Peyer's patch (tissue), 4 donors: ENCODE measurements around the gene BCAS1. TPM values are rescaled to one million over a fixed set of nuclear protein-coding genes. Genes with fewer than 3 reads are reported as not detected.

Experiments
- DNase-seq, 3 donors: peaks; one replicate each; pipeline ENCODE4 v3.0.0-alpha.2; 2017 to 2019
- H3K27ac ChIP-seq, 4 donors: fragments of 200-600 bp; sonication (generic); one replicate each; pipeline ENCODE4 v1.5.1; 2016 to 2019
- H3K27me3 ChIP-seq, 2 donors: fragments of 200-600 bp; sonication (generic); one replicate each; pipeline ENCODE4 v1.5.1; 2019
- H3K36me3 ChIP-seq, 3 donors: fragments of 200-600 bp; sonication (generic); one replicate each; pipeline ENCODE4 v1.5.1; 2016 to 2019
- H3K4me1 ChIP-seq, 4 donors: fragments of 200-600 bp; sonication (generic); one replicate each; pipeline ENCODE4 v1.5.1; 2016 to 2019
- H3K4me3 ChIP-seq, 4 donors: fragments of 200-600 bp; sonication (generic); 1 replicate in 3 of 4; 2 replicates in 1 of 4; pipeline ENCODE4 v1.5.1; 2016 to 2019; ENCODE audit warnings: mild to moderate bottlenecking in 1 of 4
- H3K9me3 ChIP-seq, 4 donors: fragments of 200-600 bp; sonication (generic); one replicate each; pipeline ENCODE4 v1.5.1; 2016 to 2019; ENCODE audit warnings: mild to moderate bottlenecking in 1 of 4
- POLR2A ChIP-seq, 2 donors: fragments of 450-650 bp; IDR thresholded peaks; one replicate each; pipeline ENCODE4 v1.5.1; 2017; ENCODE audit warnings: antibody characterized with exemption in 2 of 2, mild to moderate bottlenecking in 2 of 2, moderate library complexity in 2 of 2
- total RNA-seq, 4 donors: library from RNA; depleted of rRNA; stranded (reverse); fragments of >200 nt; gene quantifications; one replicate each; pipeline ENCODE4 v1.1.0, GENCODE V29; 2016
- TF ChIP-seq, protein P1 (sequence below), 6 experiments: fragments of 450-650 bp in 4 of 6; fragments of 200-600 bp in 2 of 6; sonication (generic) in 1 of 6; IDR thresholded peaks; one replicate each; pipeline ENCODE4 v1.5.1; 2017 to 2019; ENCODE audit warnings: antibody characterized with exemption in 6 of 6, mild to moderate bottlenecking in 3 of 6, moderate library complexity in 1 of 6

BCAS1 gene
- total RNA-seq, 4 donors from 2014 or later, result 21.5 to 58.1 (median 43.2) TPM

DNA sequence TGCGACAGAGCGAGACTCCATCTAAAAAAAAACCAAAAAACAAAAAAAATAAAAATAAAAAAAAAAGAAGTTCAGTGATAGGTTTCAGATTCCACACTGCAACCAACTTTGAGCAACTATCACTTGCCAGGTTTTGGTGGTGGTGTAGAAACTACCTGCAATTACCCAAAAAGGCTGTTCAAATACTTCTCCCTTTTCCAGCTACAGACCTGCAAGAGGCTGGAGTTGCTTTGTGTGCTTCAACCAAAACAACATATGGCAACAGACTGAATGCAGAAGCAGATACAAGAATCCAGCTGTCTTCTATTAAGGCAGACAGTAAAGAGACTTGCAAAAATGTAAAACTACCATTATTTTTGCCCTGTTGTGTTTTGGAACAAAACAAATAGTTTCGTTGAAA is 9.3 kb upstream of the BCAS1 start:
- Histone ChIP-seq H3K4me3 (no peak overlapping the region), H3K36me3 (no peaks in the 10 kb centered on the region), H3K9me3 (no peaks in the 10 kb centered on the region), H3K4me1 (no peaks in the 10 kb centered on the region), H3K27me3 (no peaks in the 10 kb centered on the region), H3K27ac (no peak overlapping the region)
- DNase-seq, result no peak
- TF ChIP-seq POLR2A (IDR thresholded peaks at IDR 0.05), result no peak

- TF ChIP-seq, protein P1, sequence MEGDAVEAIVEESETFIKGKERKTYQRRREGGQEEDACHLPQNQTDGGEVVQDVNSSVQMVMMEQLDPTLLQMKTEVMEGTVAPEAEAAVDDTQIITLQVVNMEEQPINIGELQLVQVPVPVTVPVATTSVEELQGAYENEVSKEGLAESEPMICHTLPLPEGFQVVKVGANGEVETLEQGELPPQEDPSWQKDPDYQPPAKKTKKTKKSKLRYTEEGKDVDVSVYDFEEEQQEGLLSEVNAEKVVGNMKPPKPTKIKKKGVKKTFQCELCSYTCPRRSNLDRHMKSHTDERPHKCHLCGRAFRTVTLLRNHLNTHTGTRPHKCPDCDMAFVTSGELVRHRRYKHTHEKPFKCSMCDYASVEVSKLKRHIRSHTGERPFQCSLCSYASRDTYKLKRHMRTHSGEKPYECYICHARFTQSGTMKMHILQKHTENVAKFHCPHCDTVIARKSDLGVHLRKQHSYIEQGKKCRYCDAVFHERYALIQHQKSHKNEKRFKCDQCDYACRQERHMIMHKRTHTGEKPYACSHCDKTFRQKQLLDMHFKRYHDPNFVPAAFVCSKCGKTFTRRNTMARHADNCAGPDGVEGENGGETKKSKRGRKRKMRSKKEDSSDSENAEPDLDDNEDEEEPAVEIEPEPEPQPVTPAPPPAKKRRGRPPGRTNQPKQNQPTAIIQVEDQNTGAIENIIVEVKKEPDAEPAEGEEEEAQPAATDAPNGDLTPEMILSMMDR (IDR thresholded peaks at IDR 0.05), result no peak
- TF ChIP-seq POLR2A (IDR thresholded peaks at IDR 0.05), result no peak
- H3K36me3 ChIP-seq, result no peaks in the 10 kb centered on the region
- H3K4me1 ChIP-seq, result no peaks in the 10 kb centered on the region
- H3K27ac ChIP-seq, result no peak overlapping the region
- DNase-seq, result peak in 2 of 3 donors; percentile 18 to 54
- no peaks in the 10 kb centered on the region for H3K9me3 ChIP-seq
- no peak overlapping the region for H3K4me3 ChIP-seq
- H3K27me3 ChIP-seq, result no peaks in the 10 kb centered on the region
Observed at GRCh38 chr20:54078296-54078984, 8.0 kb upstream of the BCAS1 start.

DNA sequence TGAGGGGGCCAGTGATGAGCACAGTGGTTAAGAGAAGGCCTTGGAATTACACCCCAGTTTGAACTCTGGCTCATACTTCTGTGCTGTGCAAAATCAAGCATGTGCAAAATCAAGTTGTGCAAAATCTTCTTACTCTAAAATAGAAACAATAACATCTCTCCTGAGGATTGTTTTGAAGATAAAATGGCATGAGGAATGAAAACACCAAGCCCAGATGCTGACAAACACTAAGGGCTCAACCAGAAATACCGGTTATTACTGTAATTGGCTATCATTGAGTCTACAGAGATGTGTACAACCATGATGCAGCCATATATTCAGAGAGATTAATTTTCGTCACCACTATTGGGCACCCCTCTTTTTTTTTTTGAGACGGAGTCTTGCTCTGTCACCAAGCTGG is 5.9 kb upstream of the BCAS1 start:
- no peak for TF ChIP-seq POLR2A (IDR thresholded peaks at IDR 0.05)
- TF ChIP-seq, protein P1 (IDR thresholded peaks at IDR 0.05), result no peak
- no peaks in the 10 kb centered on the region for H3K36me3 ChIP-seq

DNA sequence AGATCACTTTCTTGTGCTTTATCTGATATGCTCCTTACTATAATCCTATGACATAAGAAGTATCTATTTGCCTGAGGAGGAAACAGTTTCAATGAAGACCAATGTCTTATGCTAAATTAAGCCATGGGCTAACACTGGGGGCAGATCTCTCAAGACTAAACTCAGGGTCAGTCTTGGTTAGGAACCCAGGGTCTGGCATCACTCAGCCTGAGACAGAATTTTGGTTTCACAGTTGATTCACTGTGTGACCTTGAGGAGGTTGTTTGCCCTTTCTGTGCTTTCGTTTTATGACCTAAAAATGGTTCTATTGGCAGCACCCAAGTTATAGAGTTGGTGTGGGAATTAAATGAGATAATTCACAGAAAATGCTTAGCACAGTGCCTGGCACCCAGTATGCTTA is 4.9 kb upstream of the BCAS1 start:
- TF ChIP-seq POLR2A (IDR thresholded peaks at IDR 0.05), result no peak
- TF ChIP-seq, protein P1 (IDR thresholded peaks at IDR 0.05), result no peak
- Histone ChIP-seq H3K36me3 (no peaks in the 10 kb centered on the region), H3K27ac (no peak overlapping the region), H3K27me3 (no peaks in the 10 kb centered on the region), H3K9me3 (no peaks in the 10 kb centered on the region), H3K4me1 (no peaks in the 10 kb centered on the region), H3K4me3 (no peak overlapping the region)
- no peak for DNase-seq

More for the DNA sequence above, 5.9 kb upstream of the BCAS1 start:
- Histone ChIP-seq H3K9me3 (no peaks in the 10 kb centered on the region), H3K27ac (no peak overlapping the region), H3K4me3 (no peak overlapping the region), H3K27me3 (no peaks in the 10 kb centered on the region), H3K4me1 (no peaks in the 10 kb centered on the region)
- DNase-seq, result no peak

DNA sequence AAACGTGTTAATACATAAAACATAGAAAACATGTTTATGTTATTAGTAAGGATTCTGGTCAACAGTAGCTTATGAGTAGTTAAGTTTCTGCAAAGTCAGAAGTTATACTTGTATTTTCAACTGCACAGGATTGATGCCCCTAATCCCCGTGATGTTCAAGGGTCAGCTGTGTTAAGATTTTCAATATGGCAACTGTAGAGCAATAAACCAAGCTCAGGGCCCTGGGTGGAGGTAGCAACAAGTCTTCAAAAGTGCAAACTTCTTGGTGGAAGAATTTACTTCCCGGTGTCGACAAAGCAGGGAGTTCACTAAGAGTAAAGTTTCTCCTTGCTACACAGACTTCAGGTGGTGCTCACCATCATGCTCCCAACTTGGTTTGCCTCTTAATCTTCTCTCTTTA is 4.1 kb upstream of the BCAS1 start:
- no peak for DNase-seq
- Histone ChIP-seq H3K27me3 (no peaks in the 10 kb centered on the region), H3K36me3 (no peaks in the 10 kb centered on the region), H3K9me3 (no peaks in the 10 kb centered on the region), H3K27ac (no peak overlapping the region), H3K4me1 (no peaks in the 10 kb centered on the region), H3K4me3 (no peak overlapping the region)
- TF ChIP-seq POLR2A (IDR thresholded peaks at IDR 0.05), result no peak
- TF ChIP-seq, protein P1 (IDR thresholded peaks at IDR 0.05), result no peak

DNA sequence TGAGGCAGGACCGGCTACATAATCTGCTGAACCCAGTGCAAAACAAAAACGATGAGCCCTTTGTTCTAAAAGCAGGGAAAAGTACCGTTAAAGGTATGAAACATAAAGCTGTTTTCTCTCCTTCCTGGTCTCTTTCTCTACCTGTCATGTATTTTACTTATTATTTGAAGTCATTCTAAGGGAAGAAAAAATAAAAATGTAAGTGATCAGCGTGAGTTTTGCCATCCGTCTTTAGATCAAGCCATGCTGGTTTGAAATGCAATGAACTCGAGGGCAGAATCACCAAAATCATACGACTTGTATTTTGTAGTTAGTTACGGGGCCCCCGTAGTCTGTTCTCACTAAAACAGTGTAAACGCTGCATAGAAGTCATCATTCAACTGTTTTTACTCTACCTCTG is 2.9 kb upstream of the BCAS1 start:
- no peak overlapping the region for H3K4me3 ChIP-seq
- no peak for DNase-seq

More for the DNA sequence above, 2.9 kb upstream of the BCAS1 start:
- H3K4me1 ChIP-seq, result no peaks in the 10 kb centered on the region
- TF ChIP-seq POLR2A (IDR thresholded peaks at IDR 0.05), result no peak
- TF ChIP-seq, protein P1 (IDR thresholded peaks at IDR 0.05), result no peak
- H3K36me3 ChIP-seq, result no peaks in the 10 kb centered on the region
- H3K27me3 ChIP-seq, result no peaks in the 10 kb centered on the region
- H3K27ac ChIP-seq, result no peak overlapping the region
- no peaks in the 10 kb centered on the region for H3K9me3 ChIP-seq
